Glomerular visceral epithelial cell (primary cell): ENCODE measurements around the gene ZNF467.

ENCODE experiments used
- DNase-seq: peaks from one replicate; pipeline ENCODE4 v3.0.0-alpha.2; 2016; ENCODE audit errors: extremely low spot score

Gene ZNF467

GRCh38 chr7:149748076-149748874 lies 25.1 kb downstream of the ZNF467 start:
- no peak for DNase-seq

GRCh38 chr7:149743476-149744255 lies 29.7 kb downstream of the ZNF467 start:
- no peak for DNase-seq

- peak; percentile 63 for DNase-seq
Measured at GRCh38 chr7:149742075-149742701, 31.2 kb downstream of the ZNF467 start.

- DNase-seq: no peak
Measured at GRCh38 chr7:149741629-149742028, 31.8 kb downstream of the ZNF467 start.

- DNase-seq: no peak
Measured at GRCh38 chr7:149736478-149737360, 36.7 kb downstream of the ZNF467 start.

GRCh38 chr7:149735779-149736477 lies 37.5 kb downstream of the ZNF467 start:
- no peak for DNase-seq

GRCh38 chr7:149735181-149735602 lies 38.2 kb downstream of the ZNF467 start:
- DNase-seq: no peak

GRCh38 chr7:149734791-149735075 lies 38.7 kb downstream of the ZNF467 start:
- DNase-seq: no peak

GRCh38 chr7:149733924-149734790 lies 39.2 kb downstream of the ZNF467 start:
- no peak for DNase-seq

GRCh38 chr7:149733131-149733923 lies 40.1 kb downstream of the ZNF467 start:
- no peak for DNase-seq

- DNase-seq: no peak
Measured at GRCh38 chr7:149732611-149733010, 40.8 kb downstream of the ZNF467 start.

- DNase-seq: no peak
Measured at GRCh38 chr7:149732111-149732561, 41.3 kb downstream of the ZNF467 start.

GRCh38 chr7:149731207-149731955 lies 42.0 kb downstream of the ZNF467 start:
- no peak for DNase-seq

GRCh38 chr7:149729983-149730801 lies 43.2 kb downstream of the ZNF467 start:
- no peak for DNase-seq

- DNase-seq: no peak
Measured at GRCh38 chr7:149729586-149729982, 43.8 kb downstream of the ZNF467 start.

- no peak for DNase-seq
Measured at GRCh38 chr7:149728491-149729375, 44.7 kb downstream of the ZNF467 start.
